Measurements from ENCODE around the gene TBC1D5. TPM values are rescaled to one million over a fixed set of nuclear protein-coding genes. Genes with fewer than 3 reads are reported as not detected.

The TBC1D5 gene
- total RNA-seq, 4 donors from 2014 or later = 29.2 to 114 (median 53.4) TPM

DNA sequence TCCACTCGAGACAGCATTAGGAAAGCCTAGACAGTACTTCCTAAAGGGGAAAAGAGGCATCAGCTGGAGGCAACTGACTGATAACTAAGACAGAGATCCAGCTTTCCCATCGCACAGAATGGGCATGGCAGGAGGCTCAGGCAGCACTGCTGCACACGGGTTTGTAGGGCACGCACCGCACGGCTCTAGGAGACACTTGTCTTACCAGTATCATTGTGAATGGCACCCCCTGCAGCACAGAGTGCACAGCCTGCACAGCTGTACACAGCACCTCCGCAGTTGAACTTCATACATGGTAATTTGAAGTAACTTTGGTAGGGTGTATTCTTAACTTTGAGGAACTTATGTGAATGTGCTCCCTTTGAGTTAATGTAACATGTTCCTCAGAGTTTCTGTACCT lies 576.1 kb downstream of the TBC1D5 start:
- peaks cover 0 to 44% (median 0%) of the 10 kb centered on the region in 3 donors for H3K36me3 ChIP-seq
- DNase-seq = no peak
- no peak overlapping the region for H3K4me3 ChIP-seq
- H3K4me1 ChIP-seq = no peaks in the 10 kb centered on the region
- no peaks in the 10 kb centered on the region for H3K9me3 ChIP-seq
- H3K27me3 ChIP-seq = no peaks in the 10 kb centered on the region
- no peak overlapping the region for H3K27ac ChIP-seq
- TF ChIP-seq, protein P1, sequence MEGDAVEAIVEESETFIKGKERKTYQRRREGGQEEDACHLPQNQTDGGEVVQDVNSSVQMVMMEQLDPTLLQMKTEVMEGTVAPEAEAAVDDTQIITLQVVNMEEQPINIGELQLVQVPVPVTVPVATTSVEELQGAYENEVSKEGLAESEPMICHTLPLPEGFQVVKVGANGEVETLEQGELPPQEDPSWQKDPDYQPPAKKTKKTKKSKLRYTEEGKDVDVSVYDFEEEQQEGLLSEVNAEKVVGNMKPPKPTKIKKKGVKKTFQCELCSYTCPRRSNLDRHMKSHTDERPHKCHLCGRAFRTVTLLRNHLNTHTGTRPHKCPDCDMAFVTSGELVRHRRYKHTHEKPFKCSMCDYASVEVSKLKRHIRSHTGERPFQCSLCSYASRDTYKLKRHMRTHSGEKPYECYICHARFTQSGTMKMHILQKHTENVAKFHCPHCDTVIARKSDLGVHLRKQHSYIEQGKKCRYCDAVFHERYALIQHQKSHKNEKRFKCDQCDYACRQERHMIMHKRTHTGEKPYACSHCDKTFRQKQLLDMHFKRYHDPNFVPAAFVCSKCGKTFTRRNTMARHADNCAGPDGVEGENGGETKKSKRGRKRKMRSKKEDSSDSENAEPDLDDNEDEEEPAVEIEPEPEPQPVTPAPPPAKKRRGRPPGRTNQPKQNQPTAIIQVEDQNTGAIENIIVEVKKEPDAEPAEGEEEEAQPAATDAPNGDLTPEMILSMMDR (IDR thresholded peaks at IDR 0.05) = peak in 1 of 6 experiments; percentile 4
- TF ChIP-seq POLR2A (IDR thresholded peaks at IDR 0.05) = no peak

DNA sequence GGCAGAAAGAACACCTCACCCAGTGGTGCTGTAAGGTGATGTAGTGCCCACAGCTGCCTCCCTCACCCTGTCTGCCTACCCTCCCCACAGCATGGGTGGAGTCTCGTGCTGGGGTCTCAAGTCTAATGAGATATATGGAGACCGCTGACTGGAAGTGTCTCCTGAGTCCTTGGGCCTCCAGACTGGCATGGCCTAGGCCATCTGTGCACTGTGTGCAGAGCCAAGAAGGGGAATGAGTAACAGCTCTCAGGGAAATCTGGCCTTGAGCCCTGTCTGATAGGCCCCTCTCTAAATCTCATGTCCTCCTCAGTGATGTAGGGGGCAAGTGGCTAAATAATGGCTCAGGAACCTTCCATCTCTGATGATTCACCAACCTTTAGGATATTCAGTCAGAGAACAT lies 580.3 kb downstream of the TBC1D5 start:
- no peaks in the 10 kb centered on the region for H3K4me1 ChIP-seq
- peaks cover 0 to 57% (median 0%) of the 10 kb centered on the region in 3 donors for H3K36me3 ChIP-seq
- TF ChIP-seq POLR2A (IDR thresholded peaks at IDR 0.05) = no peak
- TF ChIP-seq, protein P1 (IDR thresholded peaks at IDR 0.05) = no peak
- H3K27me3 ChIP-seq = no peaks in the 10 kb centered on the region
- H3K27ac ChIP-seq = no peak overlapping the region
- DNase-seq = no peak
- no peaks in the 10 kb centered on the region for H3K9me3 ChIP-seq
- no peak overlapping the region for H3K4me3 ChIP-seq

DNA sequence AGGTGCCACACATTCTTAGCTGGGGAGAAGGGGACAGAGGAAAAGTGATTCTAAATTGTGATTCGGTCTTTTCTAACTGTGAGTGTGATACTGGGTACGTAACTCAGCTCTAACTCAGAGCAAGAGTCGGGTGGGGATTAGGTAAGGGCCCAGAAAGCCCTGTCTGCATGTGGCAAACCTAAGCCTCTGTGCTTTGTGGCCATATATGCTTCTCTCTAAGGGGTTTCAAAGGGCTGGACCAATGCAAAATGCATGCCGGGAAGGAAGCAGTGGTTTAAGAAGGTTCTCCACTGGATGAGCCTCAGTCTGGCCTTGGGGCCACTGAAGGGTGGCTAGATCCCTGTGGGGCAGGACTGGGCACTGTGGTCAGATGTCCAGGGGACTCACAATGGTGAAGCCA lies 581.8 kb downstream of the TBC1D5 start:
- Histone ChIP-seq H3K4me3 (no peak overlapping the region), H3K36me3 (peaks cover 0 to 51% (median 0%) of the 10 kb centered on the region in 3 donors), H3K4me1 (no peaks in the 10 kb centered on the region), H3K9me3 (no peaks in the 10 kb centered on the region), H3K27me3 (no peaks in the 10 kb centered on the region), H3K27ac (no peak overlapping the region)
- no peak for DNase-seq
- TF ChIP-seq, protein P1 (IDR thresholded peaks at IDR 0.05) = no peak
- no peak for TF ChIP-seq POLR2A (IDR thresholded peaks at IDR 0.05)

DNA sequence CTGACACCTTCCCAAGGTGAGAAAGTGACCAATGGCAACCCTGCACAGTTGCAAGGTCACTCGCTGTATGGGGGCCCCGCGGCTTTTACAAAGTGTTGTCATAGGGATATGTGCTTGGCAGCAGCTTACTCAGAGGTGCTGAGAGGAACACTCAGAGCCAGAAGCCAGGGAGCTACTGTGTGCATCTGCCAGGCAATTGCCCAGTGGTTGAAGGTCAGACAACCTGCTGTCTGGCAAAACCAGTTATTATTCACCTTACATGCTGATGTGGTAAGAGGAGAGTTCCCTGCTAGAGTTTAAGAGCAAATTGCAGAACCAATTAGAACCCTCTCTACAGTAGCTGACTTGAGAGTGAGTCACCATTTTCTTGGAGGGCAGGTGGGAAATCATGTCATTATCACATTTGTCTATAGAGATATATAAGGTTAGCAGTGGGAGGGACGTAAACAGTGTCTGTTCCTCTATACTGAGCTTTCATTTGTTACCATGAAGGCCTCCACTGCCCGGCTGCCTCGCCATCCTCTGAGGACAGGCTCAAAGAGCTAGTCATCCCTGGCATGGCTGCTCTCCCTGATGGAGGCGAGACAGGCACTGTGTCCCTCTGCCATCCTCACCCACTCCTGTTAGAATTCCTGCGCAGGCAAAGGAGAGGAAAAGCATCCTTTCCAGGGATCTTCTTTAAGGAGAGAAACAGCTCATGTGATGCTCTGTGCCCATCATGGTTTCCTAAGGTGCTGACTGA lies 583.3 kb downstream of the TBC1D5 start:
- DNase-seq = no peak
- no peaks in the 10 kb centered on the region for H3K27me3 ChIP-seq
- no peak overlapping the region for H3K27ac ChIP-seq
- TF ChIP-seq POLR2A (IDR thresholded peaks at IDR 0.05) = no peak
- TF ChIP-seq, protein P1 (IDR thresholded peaks at IDR 0.05) = no peak
- no peak overlapping the region for H3K4me3 ChIP-seq
- peaks cover 0 to 53% (median 0%) of the 10 kb centered on the region in 3 donors for H3K36me3 ChIP-seq
- H3K9me3 ChIP-seq = no peaks in the 10 kb centered on the region
- no peaks in the 10 kb centered on the region for H3K4me1 ChIP-seq

DNA sequence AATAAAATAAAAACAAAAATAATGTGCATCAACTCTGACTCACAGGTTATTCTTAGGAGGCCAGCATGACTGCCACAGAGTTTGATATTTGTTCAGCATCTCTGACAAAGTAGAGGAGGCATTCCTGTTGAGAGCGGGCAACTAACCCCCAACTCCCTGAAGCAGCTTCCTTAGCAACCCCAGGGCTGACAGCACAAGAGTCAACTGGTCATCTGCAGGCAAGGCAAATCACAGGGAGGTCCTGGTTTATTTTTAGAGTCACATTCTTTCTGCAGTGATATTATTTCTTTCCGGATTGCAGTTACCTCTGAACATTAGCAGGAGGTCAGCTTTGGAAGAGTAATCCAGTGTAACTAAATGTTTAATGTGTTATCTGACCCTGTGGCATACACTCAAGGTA lies 584.7 kb downstream of the TBC1D5 start:
- TF ChIP-seq POLR2A (IDR thresholded peaks at IDR 0.05) = no peak
- TF ChIP-seq, protein P1 (IDR thresholded peaks at IDR 0.05) = no peak
- Histone ChIP-seq H3K27me3 (no peaks in the 10 kb centered on the region), H3K27ac (no peak overlapping the region), H3K4me3 (no peak overlapping the region), H3K4me1 (no peaks in the 10 kb centered on the region), H3K9me3 (peaks cover 0 to 10% (median 0%) of the 10 kb centered on the region in 4 donors), H3K36me3 (peaks cover 0 to 63% (median 0%) of the 10 kb centered on the region in 3 donors)
- no peak for DNase-seq
